Spleen (tissue), 7 donors: ENCODE results near the gene HDAC7.
A peak's percentile ranks its signal among the peaks of the same experiment; 100 is the strongest.

ENCODE experiments used
- POLR2A ChIP-seq, 3 donors: fragments of 450-650 bp; IDR thresholded peaks; one replicate each; pipeline ENCODE4 v1.5.1; 2017; ENCODE audit warnings: antibody characterized with exemption in 3 of 3, mild to moderate bottlenecking in 1 of 3
- POLR2AphosphoS5 ChIP-seq, 3 donors: sonication (generic); formaldehyde crosslinking; IDR thresholded peaks; one replicate each; pipeline ENCODE4 v1.5.1; 2017; ENCODE audit warnings: antibody characterized with exemption in 3 of 3
- TF ChIP-seq, protein P1 (sequence below), 11 experiments: fragments of 200-600 bp in 7 of 11; fragments of 450-650 bp in 4 of 11; sonication (generic) in 4 of 11; IDR thresholded peaks in 8 of 11; conservative IDR thresholded peaks in 3 of 11; 1 replicate in 7 of 11; 2 replicates in 4 of 11; pipeline versions ENCODE4 v1.4.0 to v1.8.0; 2016 to 2021; ENCODE audit warnings: antibody characterized with exemption in 11 of 11, inconsistent platforms in 4 of 11, mild to moderate bottlenecking in 1 of 11
- donor health status: DM: no; HTN: no; CAD: no; lungs with moderate emphysema.
- donor health status: DM: no; HTN: no; CAD: no.
- donor health status: DM: no; HTN: no; CAD: no.

DNA sequence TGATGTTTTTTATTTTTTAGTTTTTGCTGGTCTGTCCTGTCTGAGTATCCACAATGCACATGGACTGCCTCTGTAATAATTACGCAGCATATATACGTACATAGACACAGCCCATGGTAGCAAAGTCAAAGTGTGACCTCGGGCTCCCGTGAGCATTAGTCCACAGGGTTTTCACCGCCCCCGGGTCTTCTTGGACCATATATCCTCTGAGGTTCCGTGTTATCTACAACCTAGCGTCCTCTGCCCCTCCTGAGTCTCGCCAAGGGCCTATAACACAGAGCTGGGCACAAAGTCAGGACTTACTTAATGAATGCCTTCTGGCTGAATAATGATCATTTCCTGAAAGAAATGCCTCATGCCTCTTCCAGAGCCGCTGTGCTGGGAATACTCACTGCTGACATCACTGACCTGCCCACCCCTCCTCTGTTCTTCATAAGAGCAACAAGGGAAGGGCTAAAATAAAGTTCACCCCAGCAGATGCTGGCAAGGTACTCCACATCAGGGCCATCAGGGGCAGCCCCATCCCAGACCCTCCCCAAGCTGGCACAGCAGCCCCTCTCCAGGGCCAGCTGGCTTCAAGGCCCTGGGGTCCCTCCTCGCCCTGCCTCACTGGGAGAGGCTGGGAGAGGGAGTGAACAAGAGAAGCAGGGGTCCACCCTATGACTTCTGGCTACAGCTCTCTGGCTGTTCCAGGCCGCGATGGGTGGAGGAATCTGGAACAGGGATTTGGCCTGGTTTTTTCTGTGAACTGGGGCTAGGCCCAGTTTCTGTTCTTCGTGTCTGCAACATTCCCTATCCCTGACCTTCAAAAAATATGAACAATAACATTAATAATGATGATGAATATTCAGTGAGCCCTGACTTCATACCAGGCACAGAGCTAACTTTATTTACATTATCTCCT is 7.9 kb downstream of the HDAC7 start:
- TF ChIP-seq, protein P1, sequence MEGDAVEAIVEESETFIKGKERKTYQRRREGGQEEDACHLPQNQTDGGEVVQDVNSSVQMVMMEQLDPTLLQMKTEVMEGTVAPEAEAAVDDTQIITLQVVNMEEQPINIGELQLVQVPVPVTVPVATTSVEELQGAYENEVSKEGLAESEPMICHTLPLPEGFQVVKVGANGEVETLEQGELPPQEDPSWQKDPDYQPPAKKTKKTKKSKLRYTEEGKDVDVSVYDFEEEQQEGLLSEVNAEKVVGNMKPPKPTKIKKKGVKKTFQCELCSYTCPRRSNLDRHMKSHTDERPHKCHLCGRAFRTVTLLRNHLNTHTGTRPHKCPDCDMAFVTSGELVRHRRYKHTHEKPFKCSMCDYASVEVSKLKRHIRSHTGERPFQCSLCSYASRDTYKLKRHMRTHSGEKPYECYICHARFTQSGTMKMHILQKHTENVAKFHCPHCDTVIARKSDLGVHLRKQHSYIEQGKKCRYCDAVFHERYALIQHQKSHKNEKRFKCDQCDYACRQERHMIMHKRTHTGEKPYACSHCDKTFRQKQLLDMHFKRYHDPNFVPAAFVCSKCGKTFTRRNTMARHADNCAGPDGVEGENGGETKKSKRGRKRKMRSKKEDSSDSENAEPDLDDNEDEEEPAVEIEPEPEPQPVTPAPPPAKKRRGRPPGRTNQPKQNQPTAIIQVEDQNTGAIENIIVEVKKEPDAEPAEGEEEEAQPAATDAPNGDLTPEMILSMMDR (IDR thresholded peaks at IDR 0.05 in 8 of 11, conservative IDR thresholded peaks at IDR 0.05 in 3 of 11) = no peak
- TF ChIP-seq POLR2AphosphoS5 (IDR thresholded peaks at IDR 0.05) (peak; percentile 12 to 29 (median 29)), POLR2A (IDR thresholded peaks at IDR 0.05) (no peak)
